Neural cell (in vitro differentiated cells): ENCODE measurements around the gene RIPOR2.

Source experiments
- CTCF ChIP-seq: fragments of 450-650 bp; IDR thresholded peaks from 2 replicates; pipeline ENCODE4 v1.5.1; 2014; ENCODE audit warnings: antibody characterized with exemption, mild to moderate bottlenecking, moderate library complexity; ENCODE audit not compliant: poor library complexity, severe bottlenecking
- EP300 ChIP-seq: fragments of 450-650 bp; conservative IDR thresholded peaks from 2 replicates; pipeline ENCODE4 v1.6.1; 2014; ENCODE audit warnings: antibody characterized with exemption, mild to moderate bottlenecking, moderate library complexity; ENCODE audit not compliant: poor library complexity, severe bottlenecking
- EZH2 ChIP-seq: fragments of 200-600, 300-800 bp; shearing (Covaris generic), sonication (generic); IDR thresholded peaks from 2 replicates; pipeline ENCODE4 v1.6.1; 2014; ENCODE audit warnings: antibody characterized with exemption, low read length, borderline replicate concordance, mild to moderate bottlenecking; ENCODE audit not compliant: insufficient read depth, poor library complexity, severe bottlenecking

GRCh38 chr6:24982231-24982630 is 46.5 kb upstream of the RIPOR2 start:
- TF ChIP-seq EP300 (no peak), CTCF (no peak), EZH2 (no peak)
